Amniotic epithelial cell (primary cell): ENCODE measurements around the gene ADAMTS17.
A peak's percentile ranks its signal among the peaks of the same experiment; 100 is the strongest.
"Not testable (repeated sequence)": the region's sequence is repeated elsewhere in the genome, so short reads cannot be mapped to it uniquely, and the experiment has no call there.

Experiments
- DNase-seq: peaks from one replicate; pipeline ENCODE4 v3.0.0-alpha.2; 2010; ENCODE audit warnings: low read depth

ADAMTS17 gene

DNA sequence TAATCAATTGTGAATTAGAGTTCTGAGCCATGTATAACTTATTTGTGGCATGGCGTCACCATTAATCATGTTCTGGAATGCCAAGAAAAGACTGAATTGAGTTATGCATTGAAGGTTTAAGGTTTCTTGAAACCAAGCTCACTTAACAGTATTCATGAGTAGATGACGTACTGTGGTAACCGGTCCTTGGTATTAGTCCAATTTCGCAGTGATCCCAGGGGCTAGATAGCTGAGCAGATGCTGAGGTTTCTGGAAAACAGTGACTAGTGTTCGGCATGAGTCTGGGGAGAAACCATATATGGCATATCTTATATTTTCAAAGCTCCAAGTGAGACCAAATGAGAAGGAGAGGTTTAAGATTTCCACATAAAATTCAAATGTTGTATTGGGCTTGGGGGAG is 390.3 kb downstream of the ADAMTS17 start:
- DNase-seq, result no peak

DNA sequence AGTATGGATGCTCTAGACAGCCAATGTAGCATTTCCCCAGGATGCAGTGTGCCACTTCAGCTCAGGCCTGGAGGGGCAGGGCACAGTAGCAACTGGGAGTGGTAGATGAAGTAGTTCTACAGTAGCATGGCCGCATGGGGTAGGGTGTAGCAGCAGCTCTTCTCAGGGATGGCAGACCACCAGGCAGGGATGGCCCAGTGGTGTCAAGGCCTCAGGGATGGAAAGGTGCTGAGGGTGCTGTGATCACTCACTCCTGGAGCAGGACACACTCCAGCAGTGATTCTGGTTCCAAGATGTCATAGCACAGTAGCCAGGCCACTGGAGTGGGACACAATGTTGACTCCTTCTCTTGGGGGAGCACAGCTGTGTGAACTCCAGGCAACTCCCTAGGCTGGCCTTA is 397.6 kb downstream of the ADAMTS17 start:
- DNase-seq, result no peak

DNA sequence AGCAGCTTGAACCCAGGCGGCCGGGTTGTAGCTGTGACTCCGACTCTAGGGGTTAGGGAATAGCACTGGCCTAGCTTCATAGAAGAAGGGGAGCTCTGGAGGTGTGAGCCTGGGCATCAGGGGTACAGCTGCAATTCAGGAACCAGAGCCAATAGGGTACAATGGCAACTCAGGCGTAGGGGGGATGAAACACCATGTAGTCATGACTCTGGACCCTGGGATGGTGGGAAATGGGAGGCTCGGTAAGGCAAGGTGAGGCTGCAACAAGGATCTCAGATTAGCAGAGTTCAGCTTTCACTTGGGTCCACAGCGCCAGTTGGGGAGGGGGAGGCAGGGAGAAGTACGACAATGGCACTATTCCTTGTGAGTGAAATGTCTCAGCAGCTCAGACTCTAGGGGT is 398.3 kb downstream of the ADAMTS17 start:
- no peak for DNase-seq

DNA sequence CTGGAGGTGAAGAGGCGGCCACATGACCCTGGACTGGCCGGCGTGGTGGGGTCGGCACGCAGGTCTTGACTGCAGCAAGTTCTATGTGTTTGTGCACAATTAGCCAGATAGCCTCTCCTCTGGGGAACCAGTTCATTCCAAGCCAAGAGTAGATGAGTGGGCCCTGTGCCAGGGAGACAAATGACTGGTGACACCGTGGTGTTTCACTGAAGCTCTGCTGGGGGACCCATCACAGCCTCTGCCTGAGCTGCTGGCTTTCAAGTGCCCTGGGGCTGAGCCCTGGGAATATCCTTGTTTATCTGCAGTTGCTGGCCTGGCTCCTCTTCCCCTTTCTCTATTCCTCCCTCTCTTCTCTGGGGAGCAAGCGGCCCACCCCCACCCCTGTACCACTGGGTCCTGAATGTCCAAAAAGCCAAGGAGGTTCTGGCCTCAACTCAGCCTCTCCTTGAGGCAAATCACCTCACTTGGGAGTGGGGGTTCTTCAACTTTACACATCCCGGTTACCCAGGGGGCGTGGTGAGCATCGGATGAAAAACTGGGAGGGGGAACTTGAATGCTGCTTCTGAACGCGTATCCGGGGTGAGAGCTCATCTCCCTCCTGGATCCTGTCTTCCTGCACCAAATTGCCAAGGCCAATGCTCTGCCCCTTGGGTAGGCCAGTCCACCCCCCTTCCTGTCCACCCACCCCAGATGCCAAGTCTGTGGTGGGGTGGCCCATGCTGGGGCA is 408.9 kb downstream of the ADAMTS17 start:
- DNase-seq, result no peak

DNA sequence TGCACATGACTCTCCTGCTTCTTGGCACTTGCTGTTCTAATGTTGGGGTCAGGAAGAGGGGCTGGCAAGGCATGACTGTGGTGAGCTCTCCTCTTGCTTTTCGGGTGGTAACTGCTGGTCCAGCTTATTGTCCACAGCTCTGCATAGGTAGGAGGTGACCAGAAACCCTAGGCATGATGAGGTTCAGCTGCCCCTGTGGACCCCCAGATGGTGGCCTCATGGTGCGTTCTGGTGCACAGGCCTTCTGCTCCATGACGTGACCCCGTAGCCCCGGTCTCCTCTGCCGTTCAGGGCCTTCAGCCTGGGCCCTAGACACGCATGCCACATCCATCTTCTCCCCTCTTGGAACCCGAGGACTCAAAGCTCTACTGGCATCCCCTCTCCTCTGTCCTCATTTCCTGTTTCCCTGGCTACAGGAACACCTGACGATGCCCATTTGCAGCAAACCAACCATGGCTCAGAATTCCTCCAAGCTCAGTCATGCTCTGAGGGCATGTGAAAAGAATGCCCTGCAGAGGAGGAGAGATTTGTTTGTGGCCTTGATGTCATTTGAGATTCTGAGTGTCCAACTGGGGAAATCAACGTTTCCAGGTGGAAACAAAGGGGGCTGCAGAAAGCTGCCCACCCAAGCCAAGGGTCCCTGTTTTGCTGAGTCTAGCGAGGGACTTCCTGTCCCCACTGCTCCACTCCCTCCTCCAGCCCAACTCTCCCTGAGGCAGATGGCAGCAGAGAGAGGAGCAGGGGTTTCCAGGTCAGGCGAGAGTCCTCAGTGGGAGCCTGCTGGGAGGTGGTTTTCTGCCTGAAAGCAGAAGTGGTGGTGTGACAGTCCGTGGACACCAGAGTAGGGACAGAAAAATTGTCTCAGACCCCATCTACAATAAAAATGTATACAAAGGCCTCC is 409.8 kb downstream of the ADAMTS17 start:
- DNase-seq, result no peak

DNA sequence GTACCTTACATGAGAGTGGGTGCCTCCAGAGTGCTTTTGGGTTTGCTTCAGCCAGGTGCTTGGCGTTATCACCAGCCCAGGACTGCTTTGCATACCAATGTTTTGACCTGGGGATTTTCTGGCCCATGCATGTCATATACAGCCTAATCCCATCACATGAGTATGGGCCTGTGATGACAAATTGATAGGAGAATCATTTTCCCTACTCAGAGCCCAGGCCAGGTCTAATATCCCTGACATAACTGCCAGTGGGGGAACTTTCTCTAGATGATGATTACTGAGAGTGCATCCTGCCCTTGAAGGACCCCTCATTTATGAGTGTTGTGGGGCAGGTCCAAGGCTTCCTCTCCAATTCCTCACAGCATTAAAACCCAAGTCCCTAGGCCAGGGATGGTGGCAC is 411.1 kb downstream of the ADAMTS17 start:
- DNase-seq, result no peak

DNA sequence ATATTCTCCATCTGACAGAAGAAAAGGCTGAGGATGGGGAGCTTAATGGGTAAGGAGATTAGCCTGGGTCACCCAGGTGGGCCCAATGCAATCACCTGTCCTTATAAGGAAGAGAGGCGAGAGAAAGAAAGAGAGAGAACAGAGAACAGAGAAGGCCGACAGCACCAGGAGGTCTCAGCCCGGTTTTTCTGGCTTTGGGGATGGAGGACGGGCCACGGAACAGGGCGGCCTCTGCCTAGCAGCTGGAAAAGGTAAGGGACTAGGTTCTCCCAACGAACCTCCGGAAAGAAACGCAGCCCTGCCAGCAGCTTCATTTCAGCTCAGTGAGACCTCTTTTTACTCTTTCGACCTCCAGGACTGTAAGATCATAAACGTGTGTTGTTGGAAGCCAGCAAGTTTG is 412.5 kb downstream of the ADAMTS17 start:
- DNase-seq, result no peak

DNA sequence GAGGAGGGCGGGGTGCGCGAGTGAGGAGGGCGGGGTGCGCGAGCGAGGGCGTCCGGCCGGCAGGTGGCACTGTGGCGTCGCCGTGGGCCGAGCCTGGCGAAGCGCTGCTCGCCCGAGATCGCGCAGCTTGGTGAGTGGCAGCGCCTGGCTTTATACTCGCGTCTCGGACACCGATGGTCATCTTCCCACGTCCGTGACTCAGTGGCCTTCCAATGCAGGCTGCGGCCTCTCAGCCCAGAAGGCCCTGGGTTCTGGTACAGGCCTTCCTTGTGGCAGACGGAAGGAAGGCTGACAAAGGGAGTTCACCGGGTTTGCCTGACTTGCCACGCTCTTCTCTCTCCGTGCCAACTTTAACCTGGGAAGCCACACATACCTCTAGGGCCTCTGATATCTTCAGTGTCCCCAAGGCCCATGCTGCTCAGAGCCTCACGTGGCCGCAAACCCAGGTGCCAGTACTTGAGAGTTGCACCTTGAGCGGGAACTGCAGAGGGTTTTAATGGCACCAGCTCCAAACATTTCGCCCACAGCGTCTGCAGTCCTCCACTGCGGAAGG is 413.3 kb downstream of the ADAMTS17 start:
- peak; percentile 60 for DNase-seq

DNA sequence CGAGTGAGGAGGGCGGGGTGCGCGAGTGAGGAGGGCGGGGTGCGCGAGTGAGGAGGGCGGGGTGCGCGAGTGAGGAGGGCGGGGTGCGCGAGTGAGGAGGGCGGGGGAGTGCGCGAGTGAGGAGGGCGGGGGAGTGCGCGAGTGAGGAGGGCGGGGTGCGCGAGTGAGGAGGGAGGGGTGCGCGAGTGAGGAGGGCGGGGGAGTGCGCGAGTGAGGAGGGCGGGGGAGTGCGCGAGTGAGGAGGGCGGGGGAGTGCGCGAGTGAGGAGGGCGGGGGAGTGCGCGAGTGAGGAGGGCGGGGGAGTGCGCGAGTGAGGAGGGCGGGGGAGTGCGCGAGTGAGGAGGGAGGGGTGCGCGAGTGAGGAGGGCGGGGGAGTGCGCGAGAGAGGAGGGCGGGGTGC is 415.2 kb downstream of the ADAMTS17 start:
- not testable (repeated sequence) for DNase-seq

DNA sequence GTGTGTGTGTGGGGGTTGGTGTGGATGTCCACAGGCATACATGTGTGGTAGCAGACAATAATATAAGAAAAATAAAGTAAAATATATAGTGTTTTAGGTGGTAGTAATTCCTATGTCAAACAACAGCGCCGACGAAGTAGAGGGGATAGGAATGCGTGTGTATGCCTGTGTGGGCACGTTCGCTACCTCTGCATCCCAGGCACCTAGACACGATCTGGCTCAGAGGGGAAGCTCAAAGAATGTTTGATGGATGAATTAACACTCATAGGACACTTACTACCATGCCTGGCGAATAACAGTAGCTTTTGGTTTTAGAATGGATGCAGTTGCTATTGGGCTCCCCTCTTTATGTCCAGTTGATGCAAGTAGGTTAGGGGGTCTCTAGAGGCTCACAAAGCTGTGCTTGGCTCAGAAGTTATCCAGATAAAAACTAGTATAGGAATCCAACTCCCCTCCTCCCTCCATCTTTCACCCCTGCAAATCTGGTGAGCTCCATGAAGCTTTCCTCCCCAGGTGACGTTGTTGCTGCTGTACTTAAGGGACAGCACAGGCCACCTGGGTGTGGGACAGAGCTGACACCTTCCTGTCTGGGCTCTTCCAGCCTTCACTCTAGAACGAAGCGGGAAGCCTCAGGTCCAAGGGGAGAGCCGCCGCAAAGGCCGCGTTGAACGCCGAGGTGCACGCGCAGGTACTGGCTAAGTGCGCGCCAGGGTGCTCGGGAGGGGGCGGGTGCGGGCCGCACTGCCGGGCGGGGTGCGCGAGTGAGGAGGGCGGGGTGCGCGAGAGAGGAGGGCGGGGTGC is 415.9 kb downstream of the ADAMTS17 start:
- no peak for DNase-seq

DNA sequence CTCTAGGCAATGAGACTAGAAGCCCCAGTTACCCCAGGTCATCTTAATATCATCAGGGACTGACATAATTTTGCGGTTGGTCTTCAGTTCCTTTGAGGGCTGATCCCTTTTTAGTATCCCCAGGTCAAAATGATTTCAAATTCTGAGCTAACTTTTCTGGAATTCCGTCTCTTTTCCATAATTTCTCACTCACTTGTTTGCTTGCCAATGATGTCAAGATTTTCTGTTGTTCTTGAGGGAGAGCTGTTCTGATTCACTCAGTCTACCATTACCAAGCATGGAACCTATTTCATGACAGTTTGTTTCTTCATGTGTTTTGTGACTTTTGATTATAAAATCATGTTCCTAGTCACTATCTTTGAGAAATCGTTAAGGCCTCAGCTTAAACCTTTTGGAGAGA is 418.1 kb downstream of the ADAMTS17 start:
- no peak for DNase-seq
